Activated naive CD4-positive, alpha-beta T cell treated with anti-CD3 and anti-CD28 coated beads, Interleukin-2, amount 50 U/mL, for 72 hours (primary cell): ENCODE measurements around the gene SHMT2. TPM values are rescaled to one million over a fixed set of nuclear protein-coding genes. Genes with fewer than 3 reads are reported as not detected.
A peak's percentile ranks its signal among the peaks of the same experiment; 100 is the strongest.

Experiments
- ATAC-seq, 2 donors: fragments of 150-1000 bp; cut with Tn5 transposase; 2 replicates each; pipeline ENCODE4 v1.10.0; 2021; ENCODE audit warnings: mild to moderate bottlenecking in 2 of 2, moderate library complexity in 2 of 2
- DNase-seq, 2 donors: peaks; one replicate each; pipeline ENCODE4 v3.0.0; 2021 to 2022; ENCODE audit warnings: low spot score in 2 of 2
- H3K27ac Mint-ChIP-seq, 2 donors: one replicate each; pipeline ENCODE4 v1.8.0; 2022; ENCODE audit warnings: mild to moderate bottlenecking in 2 of 2, mixed read lengths in 2 of 2
- H3K36me3 Mint-ChIP-seq, 2 donors: one replicate each; pipeline ENCODE4 v1.8.0; 2022; ENCODE audit warnings: mixed read lengths in 2 of 2
- H3K9me3 Mint-ChIP-seq, 2 donors: one replicate each; pipeline ENCODE4 v1.8.0; 2022; ENCODE audit warnings: mixed read lengths in 2 of 2
- total RNA-seq, 2 donors: library from RNA; stranded (reverse); gene quantifications; one replicate each; pipeline ENCODE4 v1.2.3, GENCODE V29; 2022

The SHMT2 gene
- total RNA-seq, 2 donors from 2014 or later, result 360 to 376 TPM

GRCh38 chr12:57219205-57219992 is 10.1 kb upstream of the SHMT2 start:
- no peaks in the 10 kb centered on the region for H3K36me3 Mint-ChIP-seq
- DNase-seq, result no peak
- ATAC-seq, result no peak
- no peaks in the 10 kb centered on the region for H3K9me3 Mint-ChIP-seq
- no peak overlapping the region for H3K27ac Mint-ChIP-seq

- H3K9me3 Mint-ChIP-seq, result no peaks in the 10 kb centered on the region
- DNase-seq, result no peak
- no peak for ATAC-seq
- no peak overlapping the region for H3K27ac Mint-ChIP-seq
- H3K36me3 Mint-ChIP-seq, result no peaks in the 10 kb centered on the region
Observed at GRCh38 chr12:57219993-57220754, 9.3 kb upstream of the SHMT2 start.

- Mint-ChIP-seq H3K36me3 (no peaks in the 10 kb centered on the region), H3K27ac (no peak overlapping the region), H3K9me3 (no peaks in the 10 kb centered on the region)
- DNase-seq (no peak), ATAC-seq (no peak)
Observed at GRCh38 chr12:57220770-57221168, 8.7 kb upstream of the SHMT2 start.

- no peaks in the 10 kb centered on the region for H3K9me3 Mint-ChIP-seq
- ATAC-seq, result no peak
- H3K36me3 Mint-ChIP-seq, result no peaks in the 10 kb centered on the region
- H3K27ac Mint-ChIP-seq, result no peak overlapping the region
- DNase-seq, result no peak
Observed at GRCh38 chr12:57221169-57221917, 8.2 kb upstream of the SHMT2 start.

- no peaks in the 10 kb centered on the region for H3K9me3 Mint-ChIP-seq
- H3K36me3 Mint-ChIP-seq, result no peaks in the 10 kb centered on the region
- no peak for ATAC-seq
- DNase-seq, result no peak
- no peak overlapping the region for H3K27ac Mint-ChIP-seq
Observed at GRCh38 chr12:57222286-57223190, 7.0 kb upstream of the SHMT2 start.

- no peak for DNase-seq
- no peaks in the 10 kb centered on the region for H3K36me3 Mint-ChIP-seq
- no peaks in the 10 kb centered on the region for H3K9me3 Mint-ChIP-seq
- H3K27ac Mint-ChIP-seq, result no peak overlapping the region
- peak; percentile 40 to 45 for ATAC-seq
Observed at GRCh38 chr12:57223191-57224165, 6.0 kb upstream of the SHMT2 start.

- Mint-ChIP-seq H3K9me3 (no peaks in the 10 kb centered on the region), H3K36me3 (peaks cover under 1% of the 10 kb centered on the region in 2 donors), H3K27ac (no peak overlapping the region)
- DNase-seq (no peak), ATAC-seq (peak; percentile 1 to 2)
Observed at GRCh38 chr12:57224278-57224972, 5.1 kb upstream of the SHMT2 start.

GRCh38 chr12:57224973-57225679 is 4.4 kb upstream of the SHMT2 start:
- Mint-ChIP-seq H3K27ac (no peak overlapping the region), H3K9me3 (no peaks in the 10 kb centered on the region), H3K36me3 (peaks cover 7% of the 10 kb centered on the region in 2 donors)
- DNase-seq (peak in 1 of 2 donors; percentile 81), ATAC-seq (peak; percentile 60 to 75)

GRCh38 chr12:57225680-57226210 is 3.8 kb upstream of the SHMT2 start:
- H3K36me3 Mint-ChIP-seq, result peaks cover 13 to 14% of the 10 kb centered on the region in 2 donors
- H3K27ac Mint-ChIP-seq, result no peak overlapping the region
- DNase-seq, result no peak
- no peaks in the 10 kb centered on the region for H3K9me3 Mint-ChIP-seq
- no peak for ATAC-seq

- DNase-seq (no peak), ATAC-seq (no peak)
- Mint-ChIP-seq H3K9me3 (no peaks in the 10 kb centered on the region), H3K36me3 (peaks cover 21 to 24% of the 10 kb centered on the region in 2 donors), H3K27ac (no peak overlapping the region)
Observed at GRCh38 chr12:57226588-57227314, 2.8 kb upstream of the SHMT2 start.

- Mint-ChIP-seq H3K9me3 (no peaks in the 10 kb centered on the region), H3K36me3 (peaks cover 29 to 31% of the 10 kb centered on the region in 2 donors), H3K27ac (no peak overlapping the region)
- ATAC-seq (no peak), DNase-seq (no peak)
Observed at GRCh38 chr12:57227315-57228115, 2.0 kb upstream of the SHMT2 start.

GRCh38 chr12:57229046-57229633 is 371 bp upstream of the SHMT2 start:
- H3K36me3 Mint-ChIP-seq, result peaks cover 45 to 47% of the 10 kb centered on the region in 2 donors
- ATAC-seq (peak; percentile 19 to 42), DNase-seq (no peak)
- H3K9me3 Mint-ChIP-seq, result no peaks in the 10 kb centered on the region
- peak overlapping the region; percentile 97 to 99 for H3K27ac Mint-ChIP-seq
